Vagina (tissue), 2 donors: ENCODE data around the gene TIMM10.

Experiments
- CTCF ChIP-seq, 3 experiments: fragments of 450-650 bp in 2 of 3; fragments of 200-600 bp in 1 of 3; sonication (generic) in 1 of 3; IDR thresholded peaks; one replicate each; pipeline ENCODE4 v1.5.1; 2017 to 2019; ENCODE audit warnings: antibody characterized with exemption in 3 of 3, mild to moderate bottlenecking in 2 of 3, moderate library complexity in 2 of 3
- POLR2A ChIP-seq, 2 donors: fragments of 450-650 bp; IDR thresholded peaks; one replicate each; pipeline ENCODE4 v1.6.1; 2017; ENCODE audit warnings: antibody characterized with exemption in 2 of 2, mild to moderate bottlenecking in 2 of 2, moderate library complexity in 2 of 2
- POLR2AphosphoS5 ChIP-seq, 2 donors: sonication (generic); formaldehyde crosslinking; IDR thresholded peaks; one replicate each; pipeline ENCODE4 v1.9.0; 2017; ENCODE audit warnings: antibody characterized with exemption in 2 of 2, mild to moderate bottlenecking in 2 of 2, low read depth in 1 of 2; ENCODE audit not compliant: insufficient read depth in 1 of 2

DNA sequence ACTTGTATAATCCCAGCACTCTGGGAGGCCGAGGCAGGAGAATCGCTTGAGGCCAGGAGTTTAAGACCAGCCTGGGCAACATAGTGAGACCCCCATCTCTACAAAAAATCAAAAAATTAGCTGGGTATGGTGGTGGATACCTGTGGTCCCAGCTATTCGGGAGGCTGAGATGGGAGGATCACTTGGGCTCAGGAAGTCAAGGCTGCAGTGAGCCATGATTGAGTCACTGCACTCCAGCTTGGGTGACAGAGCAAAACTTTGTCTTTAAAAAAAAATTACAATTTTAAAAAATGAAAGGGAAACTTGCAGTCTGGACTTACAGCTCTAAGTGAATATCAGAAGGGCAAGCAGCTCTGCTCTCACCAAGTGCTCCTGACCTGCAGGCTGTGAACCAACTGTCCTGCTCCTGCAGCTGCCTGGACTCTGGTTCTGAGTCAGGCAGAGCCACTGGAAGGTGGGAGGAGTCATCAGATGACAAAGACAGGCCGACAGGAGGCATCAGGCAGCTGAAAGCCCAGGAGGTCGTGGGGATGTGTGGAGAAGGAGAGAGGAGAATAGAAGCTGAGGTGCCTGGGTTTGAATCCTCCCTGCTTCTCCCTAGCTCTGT, 16.4 kb upstream of the TIMM10 start:
- TF ChIP-seq CTCF (IDR thresholded peaks at IDR 0.05): no peak
- no peak for TF ChIP-seq POLR2A (IDR thresholded peaks at IDR 0.05)
- no peak for TF ChIP-seq POLR2AphosphoS5 (IDR thresholded peaks at IDR 0.05; ENCODE audit: insufficient read depth in 1 of 2, low read depth in 1 of 2)
